Measurements from ENCODE around the gene PUSL1. TPM values are rescaled to one million over a fixed set of nuclear protein-coding genes. Genes with fewer than 3 reads are reported as not detected.

PUSL1 gene
- total RNA-seq, 1 donor from 2014 or later: 21.5 TPM

DNA sequence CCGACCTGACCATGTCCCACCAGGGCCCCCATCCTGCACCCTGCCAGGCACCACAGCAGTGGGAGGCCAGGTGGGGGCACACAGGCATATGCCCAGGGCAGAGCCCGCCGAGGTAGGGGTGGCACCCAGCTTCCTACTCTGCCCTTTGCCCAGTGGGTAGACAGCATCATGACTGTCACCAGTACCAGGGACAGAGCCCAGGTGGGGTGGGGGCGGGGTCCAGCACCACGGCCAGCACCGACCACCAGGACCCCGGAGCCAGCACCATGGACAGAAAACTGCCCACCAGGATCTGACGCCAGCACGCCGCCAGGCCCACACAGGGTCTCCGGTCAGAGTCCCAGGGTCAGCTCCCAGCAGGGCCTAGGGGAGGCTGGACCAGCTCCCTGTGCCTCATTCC lies 26.4 kb downstream of the PUSL1 start:
- Mint-ChIP-seq H3K27ac (ENCODE audit: unreplicated experiment) (no peak overlapping the region), H3K27me3 (ENCODE audit: unreplicated experiment) (no peaks in the 10 kb centered on the region), H3K9me3 (ENCODE audit: unreplicated experiment) (no peaks in the 10 kb centered on the region), H3K4me3 (ENCODE audit: unreplicated experiment) (no peak overlapping the region), H3K4me1 (ENCODE audit: unreplicated experiment) (peaks cover 16% of the 10 kb centered on the region), H3K36me3 (ENCODE audit: unreplicated experiment) (peaks cover under 1% of the 10 kb centered on the region)
- TF ChIP-seq, protein P1, sequence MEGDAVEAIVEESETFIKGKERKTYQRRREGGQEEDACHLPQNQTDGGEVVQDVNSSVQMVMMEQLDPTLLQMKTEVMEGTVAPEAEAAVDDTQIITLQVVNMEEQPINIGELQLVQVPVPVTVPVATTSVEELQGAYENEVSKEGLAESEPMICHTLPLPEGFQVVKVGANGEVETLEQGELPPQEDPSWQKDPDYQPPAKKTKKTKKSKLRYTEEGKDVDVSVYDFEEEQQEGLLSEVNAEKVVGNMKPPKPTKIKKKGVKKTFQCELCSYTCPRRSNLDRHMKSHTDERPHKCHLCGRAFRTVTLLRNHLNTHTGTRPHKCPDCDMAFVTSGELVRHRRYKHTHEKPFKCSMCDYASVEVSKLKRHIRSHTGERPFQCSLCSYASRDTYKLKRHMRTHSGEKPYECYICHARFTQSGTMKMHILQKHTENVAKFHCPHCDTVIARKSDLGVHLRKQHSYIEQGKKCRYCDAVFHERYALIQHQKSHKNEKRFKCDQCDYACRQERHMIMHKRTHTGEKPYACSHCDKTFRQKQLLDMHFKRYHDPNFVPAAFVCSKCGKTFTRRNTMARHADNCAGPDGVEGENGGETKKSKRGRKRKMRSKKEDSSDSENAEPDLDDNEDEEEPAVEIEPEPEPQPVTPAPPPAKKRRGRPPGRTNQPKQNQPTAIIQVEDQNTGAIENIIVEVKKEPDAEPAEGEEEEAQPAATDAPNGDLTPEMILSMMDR (IDR thresholded peaks at IDR 0.05): no peak
- DNase-seq (ENCODE audit: extremely low spot score, unreplicated experiment): no peak

GRCh38 chr1:1335283-1335682 lies 26.9 kb downstream of the PUSL1 start:
- H3K4me1 Mint-ChIP-seq (ENCODE audit: unreplicated experiment): peaks cover 13% of the 10 kb centered on the region
- no peak overlapping the region for H3K27ac Mint-ChIP-seq (ENCODE audit: unreplicated experiment)
- H3K4me3 Mint-ChIP-seq (ENCODE audit: unreplicated experiment): no peak overlapping the region
- TF ChIP-seq, protein P1 (IDR thresholded peaks at IDR 0.05): no peak
- no peaks in the 10 kb centered on the region for H3K27me3 Mint-ChIP-seq (ENCODE audit: unreplicated experiment)
- DNase-seq (ENCODE audit: extremely low spot score, unreplicated experiment): no peak
- peaks cover 2% of the 10 kb centered on the region for H3K36me3 Mint-ChIP-seq (ENCODE audit: unreplicated experiment)
- H3K9me3 Mint-ChIP-seq (ENCODE audit: unreplicated experiment): no peaks in the 10 kb centered on the region

GRCh38 chr1:1335792-1336248 lies 27.4 kb downstream of the PUSL1 start:
- Mint-ChIP-seq H3K4me1 (ENCODE audit: unreplicated experiment) (peaks cover 8% of the 10 kb centered on the region), H3K9me3 (ENCODE audit: unreplicated experiment) (no peaks in the 10 kb centered on the region), H3K27me3 (ENCODE audit: unreplicated experiment) (no peaks in the 10 kb centered on the region), H3K36me3 (ENCODE audit: unreplicated experiment) (peaks cover 4% of the 10 kb centered on the region), H3K4me3 (ENCODE audit: unreplicated experiment) (no peak overlapping the region), H3K27ac (ENCODE audit: unreplicated experiment) (no peak overlapping the region)
- TF ChIP-seq, protein P1 (IDR thresholded peaks at IDR 0.05): no peak
- DNase-seq (ENCODE audit: extremely low spot score, unreplicated experiment): no peak

- no peaks in the 10 kb centered on the region for H3K9me3 Mint-ChIP-seq (ENCODE audit: unreplicated experiment)
Observed at GRCh38 chr1:1336446-1336845, 28.0 kb downstream of the PUSL1 start.

DNA sequence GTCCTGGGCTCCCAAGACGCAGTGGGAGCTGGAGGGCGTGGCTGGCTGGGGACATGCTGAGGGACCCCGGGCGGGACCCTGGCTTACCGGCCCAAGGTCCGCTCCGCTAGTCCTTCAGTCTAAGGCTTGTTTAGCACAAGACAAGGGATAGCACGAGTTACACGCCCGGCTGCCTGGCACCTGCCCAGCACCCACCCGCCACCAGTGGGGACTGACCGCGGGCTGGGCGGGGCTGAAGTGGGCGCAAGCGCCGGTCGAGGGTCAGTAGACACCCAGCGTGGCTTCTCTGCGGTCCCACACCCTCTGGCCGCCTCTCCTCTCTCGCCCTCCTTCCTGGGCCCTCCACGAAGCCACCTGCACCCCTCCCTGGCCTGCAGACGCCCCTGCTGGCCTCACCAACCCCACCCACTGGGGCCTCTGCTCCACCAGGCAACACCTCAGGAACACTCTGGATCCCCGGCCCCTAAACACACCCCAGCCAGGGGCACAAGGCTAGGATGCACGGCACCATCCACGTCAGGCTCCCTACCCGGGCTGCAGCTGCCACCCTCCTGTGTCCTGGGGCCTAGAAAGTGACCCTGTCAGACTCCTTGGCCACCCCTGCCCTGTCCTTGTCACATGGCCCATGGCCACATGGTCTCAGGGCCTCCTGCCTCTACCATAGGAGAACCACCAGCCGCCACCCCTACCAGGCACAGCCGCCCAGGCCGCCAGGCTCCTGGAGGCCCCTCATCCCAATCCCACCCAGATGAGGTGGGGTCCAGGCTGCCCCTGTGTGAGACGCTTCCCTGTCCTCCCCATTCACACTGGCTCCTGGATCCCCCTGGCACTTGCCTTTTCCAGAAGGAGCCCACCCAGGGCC lies 28.8 kb downstream of the PUSL1 start:
- H3K27me3 Mint-ChIP-seq (ENCODE audit: unreplicated experiment): no peaks in the 10 kb centered on the region
- H3K4me1 Mint-ChIP-seq (ENCODE audit: unreplicated experiment): no peaks in the 10 kb centered on the region
- H3K4me3 Mint-ChIP-seq (ENCODE audit: unreplicated experiment): no peak overlapping the region
- TF ChIP-seq, protein P1 (IDR thresholded peaks at IDR 0.05): no peak
- H3K36me3 Mint-ChIP-seq (ENCODE audit: unreplicated experiment): peaks cover 8% of the 10 kb centered on the region
- no peak overlapping the region for H3K27ac Mint-ChIP-seq (ENCODE audit: unreplicated experiment)
- DNase-seq (ENCODE audit: extremely low spot score, unreplicated experiment): no peak
- no peaks in the 10 kb centered on the region for H3K9me3 Mint-ChIP-seq (ENCODE audit: unreplicated experiment)

More at GRCh38 chr1:1336446-1336845, 28.0 kb downstream of the PUSL1 start:
- Mint-ChIP-seq H3K36me3 (ENCODE audit: unreplicated experiment) (peaks cover 8% of the 10 kb centered on the region), H3K27me3 (ENCODE audit: unreplicated experiment) (no peaks in the 10 kb centered on the region), H3K4me1 (ENCODE audit: unreplicated experiment) (peaks cover 3% of the 10 kb centered on the region), H3K27ac (ENCODE audit: unreplicated experiment) (no peak overlapping the region), H3K4me3 (ENCODE audit: unreplicated experiment) (no peak overlapping the region)
- TF ChIP-seq, protein P1 (IDR thresholded peaks at IDR 0.05): no peak
- DNase-seq (ENCODE audit: extremely low spot score, unreplicated experiment): no peak
